Measurements from ENCODE around the gene CHRNA4.
A peak's percentile ranks its signal among the peaks of the same experiment; 100 is the strongest.
"Not testable (repeated sequence)": the region's sequence is repeated elsewhere in the genome, so short reads cannot be mapped to it uniquely, and the experiment has no call there.

The CHRNA4 gene

DNA sequence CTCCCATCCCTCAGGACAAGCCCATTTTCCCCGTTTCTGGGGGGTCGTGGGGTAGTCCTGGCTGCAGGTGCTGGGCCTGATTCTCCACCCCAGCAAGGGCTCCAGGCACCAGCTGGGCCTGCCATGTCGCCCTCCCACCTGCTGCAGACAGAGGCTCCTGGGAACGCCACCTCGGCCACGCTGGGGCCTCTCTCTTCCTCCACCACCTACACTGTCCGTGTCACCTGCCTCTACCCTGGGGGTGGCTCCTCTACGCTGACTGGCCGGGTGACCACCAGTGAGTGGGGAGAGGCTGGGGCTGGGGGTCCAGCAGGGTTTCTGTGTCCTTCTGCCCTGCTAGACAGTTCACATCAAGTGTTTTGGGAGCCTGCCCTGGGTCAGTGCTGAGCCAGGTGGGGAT is 48.9 kb downstream of the CHRNA4 start:
- Histone ChIP-seq H3K4me1 (peaks cover 46% of the 10 kb centered on the region), H3K36me3 (no peaks in the 10 kb centered on the region), H3K9me3 (no peaks in the 10 kb centered on the region), H4K20me1 (no peaks in the 10 kb centered on the region), H3K4me2 (peak overlapping the region; percentile 61), H3K27ac (0 out of 2 replicates have a peak overlapping the region, but pooled peaks have one; percentile 18), H3K4me3 (no peak overlapping the region), H3K27me3 (peaks cover 10% of the 10 kb centered on the region; the same call in 1 of the 2 replicates), H3K9ac (no peak overlapping the region)
- TF ChIP-seq Cebpa-rat (IDR thresholded peaks at IDR 0.05) = no peak

DNA sequence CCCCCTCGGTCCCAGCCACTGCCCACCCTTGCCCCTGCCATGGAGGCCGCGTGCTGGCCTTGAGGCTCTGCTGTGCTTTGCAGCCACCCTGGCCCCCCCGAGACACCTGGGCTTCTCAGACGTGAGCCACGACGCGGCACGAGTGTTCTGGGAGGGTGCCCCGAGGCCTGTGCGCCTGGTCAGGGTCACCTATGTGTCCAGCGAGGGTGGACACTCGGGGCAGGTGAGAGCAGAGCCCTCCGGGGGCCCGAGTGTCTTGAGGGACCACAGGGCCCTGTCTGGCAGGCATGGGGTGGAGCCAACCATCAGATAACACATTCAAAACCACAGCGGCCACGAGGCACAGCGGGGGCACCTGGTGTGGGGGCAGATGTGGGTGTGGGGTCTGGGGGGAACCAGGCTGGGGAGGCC is 49.3 kb downstream of the CHRNA4 start:
- Histone ChIP-seq H3K9me3 (no peaks in the 10 kb centered on the region), H3K9ac (no peak overlapping the region), H3K27ac (0 out of 2 replicates have a peak overlapping the region, but pooled peaks have one; percentile 18), H4K20me1 (peaks cover 4% of the 10 kb centered on the region; the same call in 1 of the 2 replicates), H3K36me3 (no peaks in the 10 kb centered on the region), H3K4me2 (peak overlapping the region; percentile 61), H3K4me3 (no peak overlapping the region), H3K4me1 (peaks cover 50% of the 10 kb centered on the region), H3K27me3 (peaks cover 14% of the 10 kb centered on the region; the same call in 1 of the 2 replicates)
- TF ChIP-seq Cebpa-rat (IDR thresholded peaks at IDR 0.05) = no peak

DNA sequence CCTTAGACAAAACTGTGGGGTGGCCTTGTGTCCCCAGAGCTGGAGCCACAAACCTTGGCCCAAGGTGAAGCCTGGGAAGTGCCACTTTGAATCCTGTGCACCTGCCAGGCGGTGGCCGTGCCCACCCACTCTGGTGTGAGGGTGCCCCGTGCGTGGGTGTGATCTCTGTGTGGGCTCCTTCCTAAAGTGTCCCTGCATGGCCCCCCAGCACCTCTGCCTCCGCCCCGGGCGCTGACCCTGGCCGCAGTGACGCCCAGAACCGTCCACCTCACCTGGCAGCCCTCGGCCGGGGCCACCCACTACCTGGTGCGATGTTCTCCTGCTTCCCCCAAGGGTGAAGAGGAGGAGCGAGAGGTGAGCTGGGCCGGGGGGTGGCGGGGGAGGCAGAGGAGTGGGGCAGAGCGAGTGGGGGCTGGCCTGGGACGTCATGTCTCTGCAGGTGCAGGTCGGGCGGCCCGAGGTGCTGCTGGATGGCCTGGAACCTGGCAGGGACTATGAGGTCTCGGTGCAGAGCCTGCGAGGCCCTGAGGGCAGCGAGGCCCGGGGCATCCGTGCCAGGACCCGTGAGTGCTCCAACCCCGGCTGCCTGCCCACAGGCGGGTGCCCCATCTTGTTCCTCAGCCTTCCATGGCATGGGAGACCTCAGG is 49.8 kb downstream of the CHRNA4 start:
- peaks cover 8% of the 10 kb centered on the region; the same call in 1 of the 2 replicates for H4K20me1 ChIP-seq
- TF ChIP-seq Cebpa-rat (IDR thresholded peaks at IDR 0.05) = no peak
- peaks cover 20% of the 10 kb centered on the region; the same call in 1 of the 2 replicates for H3K27me3 ChIP-seq

DNA sequence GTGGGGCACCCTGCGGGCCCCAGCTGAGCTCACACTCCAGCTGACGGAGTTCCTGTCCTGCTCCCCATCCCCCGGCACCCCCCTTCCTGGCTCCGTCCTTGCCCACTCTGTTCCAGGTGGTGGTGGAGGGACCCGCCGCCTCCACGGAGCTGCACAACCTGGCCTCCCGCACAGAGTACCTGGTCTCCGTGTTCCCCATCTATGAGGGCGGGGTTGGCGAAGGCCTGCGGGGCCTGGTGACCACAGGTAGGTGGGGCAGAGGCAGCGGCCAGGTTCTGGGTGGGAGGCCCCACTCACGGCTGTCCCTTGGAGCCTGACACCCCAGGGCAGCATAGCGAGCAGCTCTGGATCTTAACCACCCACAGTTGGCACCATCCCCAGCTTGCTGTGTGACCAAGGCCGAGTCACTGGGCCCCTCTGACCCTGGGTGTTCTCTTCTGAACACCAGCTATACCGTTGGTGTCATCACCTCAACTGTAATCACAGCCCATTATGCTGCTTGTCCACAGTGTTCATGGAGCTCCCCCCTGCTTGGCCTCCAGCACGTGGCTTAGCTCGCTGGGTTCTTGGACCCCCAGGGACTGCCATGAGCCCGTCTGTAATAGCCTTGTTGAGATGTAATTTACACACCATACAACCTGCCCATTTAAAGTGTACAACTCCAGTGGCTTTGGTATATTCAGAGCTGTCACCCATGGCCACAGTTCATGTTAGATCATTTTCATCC is 50.7 kb downstream of the CHRNA4 start:
- TF ChIP-seq Cebpa-rat (IDR thresholded peaks at IDR 0.05) = no peak
- no peak overlapping the region for H3K9ac ChIP-seq
- no peaks in the 10 kb centered on the region for H3K36me3 ChIP-seq
- H3K9me3 ChIP-seq = no peaks in the 10 kb centered on the region
- H3K27ac ChIP-seq = no peak overlapping the region
- H4K20me1 ChIP-seq = peaks cover 8% of the 10 kb centered on the region; the same call in 1 of the 2 replicates
- peaks cover 53% of the 10 kb centered on the region for H3K4me1 ChIP-seq
- H3K4me3 ChIP-seq = no peak overlapping the region
- H3K4me2 ChIP-seq = peak overlapping the region; percentile 37
- H3K27me3 ChIP-seq = peaks cover 26% of the 10 kb centered on the region; the same call in 1 of the 2 replicates

More for the DNA sequence above, 49.8 kb downstream of the CHRNA4 start:
- peak overlapping the region; percentile 61 for H3K4me2 ChIP-seq
- H3K36me3 ChIP-seq = no peaks in the 10 kb centered on the region
- no peak overlapping the region for H3K27ac ChIP-seq
- no peak overlapping the region for H3K9ac ChIP-seq
- H3K4me3 ChIP-seq = no peak overlapping the region
- no peaks in the 10 kb centered on the region for H3K9me3 ChIP-seq
- H3K4me1 ChIP-seq = peaks cover 53% of the 10 kb centered on the region

DNA sequence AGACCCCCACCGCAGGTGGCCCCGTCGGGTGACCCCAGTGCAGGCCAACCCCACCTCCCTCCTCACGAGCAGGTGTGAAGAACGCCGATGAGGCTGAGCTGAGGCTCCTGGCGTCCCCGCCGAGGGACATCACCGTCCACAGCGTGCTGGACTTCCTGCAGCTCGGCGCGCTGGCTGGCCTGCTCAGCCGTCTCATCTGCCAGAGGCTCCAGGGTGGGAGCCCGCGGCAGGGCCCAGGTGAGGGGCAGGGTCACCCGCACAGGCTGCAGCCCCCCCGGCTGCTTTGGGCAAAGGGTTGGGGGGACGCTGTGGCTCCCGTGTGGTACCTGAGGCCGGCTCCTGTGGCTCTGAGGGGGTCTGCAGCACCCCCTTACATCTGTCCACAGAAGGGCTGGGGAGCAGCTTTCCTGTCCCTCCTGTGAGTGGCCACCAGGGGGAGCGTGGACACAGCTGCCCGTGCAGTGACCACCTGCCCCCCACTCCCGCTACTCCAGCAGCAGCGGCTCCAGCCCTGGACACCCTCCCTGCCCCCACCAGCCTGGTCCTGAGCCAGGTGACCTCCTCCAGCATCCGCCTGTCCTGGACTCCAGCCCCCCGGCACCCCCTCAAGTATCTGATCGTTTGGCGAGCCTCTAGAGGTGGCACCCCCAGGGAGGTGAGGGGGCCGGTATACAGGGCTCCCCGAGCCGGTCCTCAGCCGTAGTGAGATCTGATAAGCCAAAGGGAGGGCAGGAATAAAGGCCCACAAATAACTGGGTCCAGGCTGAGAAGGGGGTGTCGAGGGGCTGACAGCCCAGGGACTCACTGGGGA is 51.7 kb downstream of the CHRNA4 start:
- H3K4me1 ChIP-seq = peaks cover 53% of the 10 kb centered on the region
- no peaks in the 10 kb centered on the region for H3K36me3 ChIP-seq
- peaks cover 8% of the 10 kb centered on the region; the same call in 1 of the 2 replicates for H4K20me1 ChIP-seq
- no peak overlapping the region for H3K27ac ChIP-seq
- peaks cover 29% of the 10 kb centered on the region; the same call in 1 of the 2 replicates for H3K27me3 ChIP-seq
- H3K9ac ChIP-seq = no peak overlapping the region
- H3K4me2 ChIP-seq = no peak overlapping the region
- H3K4me3 ChIP-seq = no peak overlapping the region
- TF ChIP-seq Cebpa-rat (IDR thresholded peaks at IDR 0.05) = no peak
- no peaks in the 10 kb centered on the region for H3K9me3 ChIP-seq

DNA sequence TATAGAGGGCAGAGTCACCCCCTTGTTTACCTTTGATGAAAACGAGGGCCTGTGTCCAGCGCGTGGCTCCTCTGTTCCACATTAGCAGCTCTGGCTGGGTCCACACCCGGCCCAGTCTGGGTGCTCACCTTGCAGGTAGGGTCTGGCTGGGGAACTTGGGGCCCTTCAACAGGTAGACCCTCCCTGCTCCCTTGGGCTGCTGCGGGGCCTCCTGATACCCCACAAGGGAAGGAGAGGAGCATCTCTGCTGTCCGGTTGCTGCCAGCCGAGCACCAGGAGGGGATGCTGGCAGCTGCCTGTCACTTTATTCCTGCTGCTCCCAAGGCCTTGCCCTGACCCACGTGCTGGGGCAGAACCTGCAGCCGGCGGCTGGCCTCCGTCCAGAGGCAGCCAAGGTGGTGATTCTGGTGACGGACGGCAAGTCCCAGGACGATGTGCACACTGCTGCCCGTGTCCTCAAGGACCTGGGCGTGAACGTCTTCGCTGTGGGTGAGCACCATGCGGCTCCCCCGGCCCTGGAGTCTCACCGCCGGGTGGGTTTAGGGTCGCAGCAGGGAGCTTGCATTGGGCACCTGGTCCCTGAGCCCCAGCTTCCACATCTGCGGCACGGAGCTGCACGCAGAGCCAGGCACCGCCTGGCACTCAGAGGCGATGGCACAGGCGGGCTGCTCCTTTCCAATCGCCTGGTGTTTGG is 52.8 kb downstream of the CHRNA4 start:
- no peak overlapping the region for H3K4me2 ChIP-seq
- H3K27ac ChIP-seq = no peak overlapping the region
- H3K9me3 ChIP-seq = no peaks in the 10 kb centered on the region
- H3K4me1 ChIP-seq = peaks cover 45% of the 10 kb centered on the region
- peaks cover 8% of the 10 kb centered on the region; the same call in 1 of the 2 replicates for H4K20me1 ChIP-seq
- H3K36me3 ChIP-seq = no peaks in the 10 kb centered on the region
- no peak overlapping the region for H3K9ac ChIP-seq
- H3K4me3 ChIP-seq = no peak overlapping the region
- peaks cover 29% of the 10 kb centered on the region; the same call in 1 of the 2 replicates for H3K27me3 ChIP-seq
- TF ChIP-seq Cebpa-rat (IDR thresholded peaks at IDR 0.05) = no peak

DNA sequence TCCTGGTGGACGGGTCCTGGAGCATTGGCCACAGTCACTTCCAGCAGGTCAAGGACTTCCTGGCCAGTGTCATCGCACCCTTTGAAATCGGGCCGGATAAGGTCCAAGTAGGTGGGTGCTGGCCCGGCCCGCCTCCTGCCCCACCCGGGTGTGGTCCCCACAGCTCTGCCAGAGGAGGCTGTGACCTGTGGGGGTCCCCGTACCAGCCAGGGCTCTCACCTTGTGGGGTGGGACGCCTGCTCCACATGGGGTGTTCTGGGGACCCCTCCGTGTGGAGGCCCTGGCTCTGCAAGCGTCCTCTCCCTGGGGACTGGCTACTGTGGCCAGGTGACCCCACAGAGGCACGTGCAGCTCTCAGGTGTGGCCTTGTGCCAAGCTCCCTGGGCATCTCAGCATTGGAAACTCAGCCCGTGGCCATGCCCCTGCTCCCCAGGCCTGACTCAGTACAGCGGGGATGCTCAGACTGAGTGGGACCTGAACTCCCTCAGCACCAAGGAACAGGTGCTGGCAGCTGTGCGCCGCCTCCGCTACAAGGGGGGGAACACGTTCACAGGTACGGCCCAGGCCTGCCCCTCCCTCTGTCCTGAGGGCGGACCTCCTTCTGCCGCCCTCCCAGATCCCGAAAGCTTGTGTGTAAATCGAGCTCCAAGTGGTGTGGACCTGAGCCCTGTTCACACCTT is 53.5 kb downstream of the CHRNA4 start:
- TF ChIP-seq Cebpa-rat (IDR thresholded peaks at IDR 0.05) = no peak
- Histone ChIP-seq H3K27me3 (peaks cover 29% of the 10 kb centered on the region; the same call in 1 of the 2 replicates), H4K20me1 (peaks cover 8% of the 10 kb centered on the region; the same call in 1 of the 2 replicates), H3K4me1 (peaks cover 38% of the 10 kb centered on the region), H3K4me2 (no peak overlapping the region), H3K9me3 (no peaks in the 10 kb centered on the region), H3K27ac (no peak overlapping the region), H3K36me3 (no peaks in the 10 kb centered on the region), H3K4me3 (no peak overlapping the region), H3K9ac (no peak overlapping the region)

DNA sequence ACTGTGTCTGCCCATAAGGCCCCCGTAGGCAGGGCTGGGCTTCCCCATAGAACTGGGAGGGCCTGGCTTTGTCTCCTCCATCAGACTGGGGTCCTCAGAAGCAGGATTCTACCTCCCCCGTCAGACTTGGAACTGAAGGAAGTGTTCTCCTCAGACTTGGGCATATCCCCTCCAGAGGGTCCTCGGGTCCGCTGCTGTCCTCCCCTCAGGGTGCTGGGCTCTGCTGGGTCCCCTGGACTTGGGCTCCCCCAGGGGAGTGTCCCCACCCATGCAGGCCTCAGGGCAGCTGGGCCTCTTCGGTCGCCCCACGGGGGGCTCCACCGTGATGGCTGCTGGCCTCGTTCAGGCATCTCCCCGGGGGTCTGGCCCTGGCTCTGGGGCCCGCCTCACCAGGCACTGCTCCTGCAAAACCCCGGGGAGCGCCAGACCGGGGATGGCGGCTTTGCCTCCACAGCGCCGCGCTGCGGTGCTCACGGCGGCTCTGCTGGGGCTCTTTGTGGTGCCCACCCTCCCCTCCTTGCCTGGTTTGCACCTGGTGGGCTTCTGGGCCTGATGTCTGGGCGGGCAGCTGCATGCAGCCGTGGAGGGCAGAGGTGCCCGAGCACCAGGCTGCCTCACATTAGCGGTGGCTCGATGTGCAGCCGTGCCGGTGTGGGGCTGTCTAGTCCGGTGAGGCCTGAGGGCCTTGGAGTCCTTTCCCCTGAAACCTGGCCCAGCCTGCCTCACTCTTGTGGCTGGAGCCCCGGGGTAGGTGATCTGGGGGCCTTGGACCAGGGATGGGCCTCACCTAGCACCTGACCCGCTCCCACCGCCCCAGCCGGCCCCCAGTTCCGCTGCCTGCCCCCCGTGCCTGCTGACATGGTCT is 54.2 kb downstream of the CHRNA4 start:
- Histone ChIP-seq H3K36me3 (no peaks in the 10 kb centered on the region), H4K20me1 (peaks cover 8% of the 10 kb centered on the region; the same call in 1 of the 2 replicates), H3K9ac (no peak overlapping the region), H3K4me1 (peaks cover 31% of the 10 kb centered on the region), H3K27me3 (peaks cover 29% of the 10 kb centered on the region; the same call in 1 of the 2 replicates), H3K4me2 (peak overlapping the region; percentile 34), H3K4me3 (no peak overlapping the region), H3K27ac (no peak overlapping the region), H3K9me3 (peaks cover 5% of the 10 kb centered on the region; the same call in 1 of the 2 replicates)
- no peak for TF ChIP-seq Cebpa-rat (IDR thresholded peaks at IDR 0.05)

DNA sequence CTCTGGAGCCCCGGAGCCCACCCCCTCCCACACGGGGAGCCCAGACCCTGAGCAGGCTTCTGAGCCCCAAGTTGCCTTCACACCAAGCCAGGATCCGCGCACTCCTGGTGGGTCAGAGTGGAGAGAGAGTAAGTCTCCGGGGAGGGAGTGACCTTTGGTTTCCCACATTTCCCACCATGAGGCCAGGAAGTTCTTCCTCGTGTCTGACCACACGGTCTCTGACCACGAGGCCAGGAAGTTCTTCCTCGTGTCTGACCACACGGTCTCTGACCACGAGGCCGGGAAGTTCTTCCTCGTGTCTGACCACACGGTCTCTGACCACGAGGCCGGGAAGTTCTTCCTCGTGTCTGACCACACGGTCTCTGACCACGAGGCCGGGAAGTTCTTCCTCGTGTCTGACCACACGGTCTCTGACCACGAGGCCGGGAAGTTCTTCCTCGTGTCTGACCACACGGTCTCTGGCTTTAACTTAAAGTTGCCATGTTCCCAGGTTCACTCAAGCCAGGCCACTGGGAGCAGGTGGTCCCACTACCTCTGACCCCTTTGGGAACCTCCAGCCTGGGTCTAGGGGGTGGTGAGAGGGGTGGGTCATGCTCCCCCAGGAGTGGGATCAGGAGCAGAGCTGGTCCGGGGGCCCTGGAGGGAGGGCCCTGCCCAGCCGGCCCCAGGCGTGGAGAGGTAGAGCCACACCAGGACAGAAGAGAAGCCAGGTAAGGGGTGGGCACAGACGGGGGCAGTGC is 55.0 kb downstream of the CHRNA4 start:
- not testable (repeated sequence) for H3K27ac ChIP-seq, H3K9ac ChIP-seq, H3K36me3 ChIP-seq, H3K4me3 ChIP-seq, H4K20me1 ChIP-seq, H3K4me2 ChIP-seq
- Histone ChIP-seq H3K27me3 (peaks cover 29% of the 10 kb centered on the region; the same call in 1 of the 2 replicates), H3K4me1 (peaks cover 23% of the 10 kb centered on the region), H3K9me3 (peaks cover 13% of the 10 kb centered on the region)

Measured in BLaER1 (cell line).